Measurements from ENCODE around the gene TSPAN16. TPM values are rescaled to one million over a fixed set of nuclear protein-coding genes. Genes with fewer than 3 reads are reported as not detected.

The TSPAN16 gene
- total RNA-seq, 1 experiment from 2014 or later, result not detected

GRCh38 chr19:11286312-11286974 lies 9.5 kb upstream of the TSPAN16 start:
- Histone ChIP-seq H3K79me1 (ENCODE audit: insufficient read depth, low read depth, low read length, poor library complexity, severe bottlenecking) (no peaks in the 10 kb centered on the region), H3K4me2 (ENCODE audit: insufficient read depth, insufficient read length, low read length) (no peak overlapping the region), H4K20me1 (ENCODE audit: control insufficient read depth, insufficient read depth, insufficient read length) (no peaks in the 10 kb centered on the region), H2BK5ac (ENCODE audit: insufficient read length, low read length) (no peak overlapping the region), H3K79me2 (ENCODE audit: insufficient read depth, low read length) (no peaks in the 10 kb centered on the region), H3K27ac (ENCODE audit: insufficient read length, low read depth, low read length) (no peak overlapping the region), H3T11ph (ENCODE audit: low read length) (no peak overlapping the region), H3K27me3 (ENCODE audit: insufficient read depth, low read length) (no peaks in the 10 kb centered on the region), H3K4me1 (ENCODE audit: insufficient read depth, low read length) (no peaks in the 10 kb centered on the region), H2BK120ac (ENCODE audit: low read depth, low read length, poor library complexity, severe bottlenecking) (no peak overlapping the region), H4K91ac (ENCODE audit: insufficient read length, low read depth, low read length) (no peak overlapping the region), H3K9ac (ENCODE audit: extremely low read depth, insufficient read length, low read length) (no peak overlapping the region), H3K23me2 (ENCODE audit: insufficient read length, low read depth, low read length, poor library complexity, severe bottlenecking) (no peaks in the 10 kb centered on the region), H3K18ac (ENCODE audit: insufficient read length, low read depth, low read length) (no peak overlapping the region), H3K56ac (ENCODE audit: insufficient read length, low read depth, low read length) (no peak overlapping the region), H3K4ac (ENCODE audit: low read depth, low read length) (no peak overlapping the region), H3K23ac (ENCODE audit: insufficient read length, low read depth, low read length) (no peak overlapping the region), H3K9me3 (ENCODE audit: control insufficient read depth, low read depth, low read length) (no peaks in the 10 kb centered on the region), H4K8ac (replicated peaks; ENCODE audit: insufficient read length, low read depth, low read length) (no peak overlapping the region), H2AK5ac (ENCODE audit: insufficient read length, low read length) (no peak overlapping the region), H2AFZ (ENCODE audit: low read length) (no peak overlapping the region), H2BK12ac (ENCODE audit: insufficient read length, low read depth, low read length) (no peak overlapping the region), H2BK15ac (ENCODE audit: low read depth, low read length) (no peak overlapping the region), H4K5ac (ENCODE audit: insufficient read length, low read depth, low read length) (no peak overlapping the region), H2BK20ac (ENCODE audit: low read depth, low read length, poor library complexity, severe bottlenecking) (no peak overlapping the region), H3K14ac (ENCODE audit: insufficient read depth, low read length) (no peak overlapping the region)
- H3K27me3 Mint-ChIP-seq (ENCODE audit: low read depth), result peaks cover 3% of the 10 kb centered on the region
- H3K36me3 Mint-ChIP-seq (ENCODE audit: insufficient read depth in 1 of 3, low read depth in 3 of 3), result no peaks in the 10 kb centered on the region; a peak in 2 of 7 replicates
- WGBS (ENCODE audit: extremely low coverage, insufficient read length, low lambda C conversion rate), result no CpG with 5 or more reads among the region's 6 CpGs
- H3K27ac Mint-ChIP-seq, result no peak overlapping the region
- no peak overlapping the region for H3K4me3 Mint-ChIP-seq
- H3K4me1 Mint-ChIP-seq, result no peaks in the 10 kb centered on the region
- TF ChIP-seq CTCF (conservative IDR thresholded peaks at IDR 0.05), result no peak
- H3K9me3 Mint-ChIP-seq, result no peaks in the 10 kb centered on the region
- DNase-seq, result no peak

Measured in H9 (cell line).